ENCODE results near the gene GLRA3.

DNA sequence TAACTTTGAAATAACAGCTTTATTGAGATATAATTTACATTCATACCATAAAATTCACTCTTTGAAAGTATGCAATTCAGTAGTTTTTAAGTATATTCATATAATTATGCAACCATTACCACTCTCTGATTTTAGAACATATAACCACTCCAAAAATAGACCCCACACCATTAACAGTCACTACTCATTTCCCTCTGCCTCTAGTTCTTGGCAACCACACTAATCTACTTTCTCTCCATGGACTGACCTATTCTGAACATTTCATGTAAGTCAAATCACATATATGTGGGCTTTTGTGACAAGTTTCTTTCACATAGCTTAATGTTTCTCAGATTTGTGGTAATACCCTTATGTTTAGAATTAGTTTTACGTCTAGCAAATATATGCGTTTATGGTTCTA lies 19.5 kb upstream of the GLRA3 start:
- TF ChIP-seq POLR2A (IDR thresholded peaks at IDR 0.05) (no peak), POLR2AphosphoS5 (IDR thresholded peaks at IDR 0.05; ENCODE audit: insufficient read depth in 1 of 2, low read depth in 1 of 2) (no peak)
- TF ChIP-seq, protein P1, sequence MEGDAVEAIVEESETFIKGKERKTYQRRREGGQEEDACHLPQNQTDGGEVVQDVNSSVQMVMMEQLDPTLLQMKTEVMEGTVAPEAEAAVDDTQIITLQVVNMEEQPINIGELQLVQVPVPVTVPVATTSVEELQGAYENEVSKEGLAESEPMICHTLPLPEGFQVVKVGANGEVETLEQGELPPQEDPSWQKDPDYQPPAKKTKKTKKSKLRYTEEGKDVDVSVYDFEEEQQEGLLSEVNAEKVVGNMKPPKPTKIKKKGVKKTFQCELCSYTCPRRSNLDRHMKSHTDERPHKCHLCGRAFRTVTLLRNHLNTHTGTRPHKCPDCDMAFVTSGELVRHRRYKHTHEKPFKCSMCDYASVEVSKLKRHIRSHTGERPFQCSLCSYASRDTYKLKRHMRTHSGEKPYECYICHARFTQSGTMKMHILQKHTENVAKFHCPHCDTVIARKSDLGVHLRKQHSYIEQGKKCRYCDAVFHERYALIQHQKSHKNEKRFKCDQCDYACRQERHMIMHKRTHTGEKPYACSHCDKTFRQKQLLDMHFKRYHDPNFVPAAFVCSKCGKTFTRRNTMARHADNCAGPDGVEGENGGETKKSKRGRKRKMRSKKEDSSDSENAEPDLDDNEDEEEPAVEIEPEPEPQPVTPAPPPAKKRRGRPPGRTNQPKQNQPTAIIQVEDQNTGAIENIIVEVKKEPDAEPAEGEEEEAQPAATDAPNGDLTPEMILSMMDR (IDR thresholded peaks at IDR 0.05): no peak

Data from vagina (tissue), 2 donors.